ENCODE results near the gene PRPS1.

- TF ChIP-seq CTCF (IDR thresholded peaks at IDR 0.05) (no peak), POLR2AphosphoS5 (IDR thresholded peaks at IDR 0.05) (no peak), POLR2A (IDR thresholded peaks at IDR 0.05) (no peak)
Measured at GRCh38 chrX:107684956-107685385, 56.7 kb downstream of the PRPS1 start.

All from suprapubic skin (tissue), 4 donors.